B cell (primary cell): ENCODE results near the gene RAD21L1. TPM values are rescaled to one million over a fixed set of nuclear protein-coding genes. Genes with fewer than 3 reads are reported as not detected.
"Not testable (repeated sequence)": the region's sequence is repeated elsewhere in the genome, so short reads cannot be mapped to it uniquely, and the experiment has no call there.

ENCODE experiments used
- ATAC-seq: fragments of 200-7000 bp; cut with Tn5 transposase; one replicate; pipeline ENCODE4 v1.10.0; 2021; ENCODE audit warnings: low read depth, mild to moderate bottlenecking, moderate number of reproducible peaks, moderate library complexity
- CTCF ChIA-PET: fragments of 350-600 bp; sonication (Branson Sonifier 250); formaldehyde crosslinking; loops from one replicate; lab custom pipeline; 2021; ENCODE audit warnings: antibody characterized with exemption, inconsistent platforms; lab: Charles Lee
- POLR2A ChIA-PET: fragments of 350-600 bp; sonication (Branson Sonifier 250); formaldehyde crosslinking; loops from one replicate; lab custom pipeline; 2021; ENCODE audit warnings: antibody characterized with exemption; lab: Charles Lee
- DNase-seq: peaks from one replicate; pipeline ENCODE4 v3.0.0; 2013
- H2AFZ ChIP-seq: 2 replicates; pipeline ENCODE4 v1.6.1; 2012; ENCODE audit warnings: mild to moderate bottlenecking, low read depth, low read length; ENCODE audit not compliant: insufficient read depth, poor library complexity, severe bottlenecking
- H3K27ac ChIP-seq, 2 donors: 1 replicate in 1 of 2; 2 replicates in 1 of 2; pipeline ENCODE4 v1.5.1; 2012 to 2013; ENCODE audit warnings: low read length in 2 of 2, mild to moderate bottlenecking in 2 of 2, moderate library complexity in 1 of 2
- H3K27me3 ChIP-seq, 4 experiments: fragments of 200-600 bp in 1 of 4; sonication (generic) in 1 of 4; replicated peaks in 1 of 4; 1 replicate in 2 of 4; 2 replicates in 2 of 4; pipeline versions ENCODE4 v1.6.1 to v1.7.0; 2013 to 2016; ENCODE audit warnings: low read length in 3 of 4, mild to moderate bottlenecking in 2 of 4, mixed read lengths in 1 of 4, moderate library complexity in 1 of 4; ENCODE audit not compliant: insufficient read depth in 4 of 4, control insufficient read depth in 3 of 4; ENCODE audit errors: control extremely low read depth in 1 of 4
- H3K36me3 ChIP-seq, 2 experiments: replicated peaks in 1 of 2; 1 replicate in 1 of 2; 2 replicates in 1 of 2; pipeline versions ENCODE4 v1.6.1 to v1.7.1; 2013; ENCODE audit warnings: low read length in 1 of 2; ENCODE audit not compliant: insufficient read depth in 2 of 2, control insufficient read depth in 1 of 2; ENCODE audit errors: control extremely low read depth in 1 of 2, extremely low read depth in 1 of 2
- H3K4me1 ChIP-seq, 2 donors: fragments of 200-600 bp in 1 of 2; sonication (generic) in 1 of 2; 1 replicate in 1 of 2; 2 replicates in 1 of 2; pipeline versions ENCODE4 v1.5.1 to v1.6.1; 2013 to 2017; ENCODE audit warnings: low read length in 2 of 2; ENCODE audit not compliant: control insufficient read depth in 2 of 2, insufficient read depth in 2 of 2
- H3K4me2 ChIP-seq: replicated peaks from 2 replicates; pipeline ENCODE3; 2012; ENCODE audit warnings: mild to moderate bottlenecking, low read depth, low read length; ENCODE audit not compliant: poor library complexity, severe bottlenecking
- H3K4me3 ChIP-seq, 5 experiments: fragments of 200-600 bp in 1 of 5; sonication (generic) in 1 of 5; 1 replicate in 3 of 5; 2 replicates in 2 of 5; pipeline versions ENCODE4 v1.5.1 to v1.7.0; 2011 to 2016; ENCODE audit warnings: low read length in 4 of 5, mild to moderate bottlenecking in 4 of 5, low read depth in 2 of 5, control low read depth in 1 of 5, moderate library complexity in 1 of 5; ENCODE audit not compliant: insufficient read depth in 1 of 5; ENCODE audit errors: control extremely low read depth in 1 of 5, extremely low read depth in 1 of 5
- H3K79me2 ChIP-seq: fragments of 200-600 bp; sonication (generic); one replicate; pipeline ENCODE4 v1.6.0; 2016; ENCODE audit warnings: low read length; ENCODE audit not compliant: control insufficient read depth, insufficient read depth
- H3K9ac ChIP-seq: fragments of 200-600 bp; sonication (generic); 2 replicates; pipeline ENCODE4 v1.6.1; 2017; ENCODE audit warnings: mild to moderate bottlenecking, low read length, moderate library complexity
- H3K9me3 ChIP-seq, 3 donors: one replicate each; pipeline versions ENCODE4 v1.6.1 to v1.7.1; 2013; ENCODE audit warnings: low read length in 2 of 3; ENCODE audit not compliant: control insufficient read depth in 2 of 3, insufficient read depth in 1 of 3; ENCODE audit errors: control extremely low read depth in 1 of 3
- H4K20me1 ChIP-seq: 2 replicates; pipeline ENCODE4 v1.6.0; 2012; ENCODE audit warnings: mild to moderate bottlenecking, low read length; ENCODE audit not compliant: insufficient read depth, control insufficient read depth, poor library complexity, severe bottlenecking
- H3K27ac Mint-ChIP-seq: one replicate; pipeline ENCODE4 v1.8.0; 2021; ENCODE audit warnings: mixed read lengths
- H3K27me3 Mint-ChIP-seq: one replicate; pipeline ENCODE4 v1.8.0; 2021; ENCODE audit warnings: mixed read lengths
- H3K4me1 Mint-ChIP-seq: one replicate; pipeline ENCODE4 v1.8.0; 2021; ENCODE audit warnings: mixed read lengths
- H3K4me3 Mint-ChIP-seq: one replicate; pipeline ENCODE4 v1.8.0; 2021; ENCODE audit warnings: mixed read lengths
- H3K9me3 Mint-ChIP-seq: one replicate; pipeline ENCODE4 v1.8.0; 2022; ENCODE audit warnings: mixed read lengths; ENCODE audit not compliant: insufficient read depth
- EZH2 ChIP-seq: IDR thresholded peaks from 2 replicates; pipeline ENCODE4 v1.6.1; 2012; ENCODE audit warnings: borderline replicate concordance, low read depth, mild to moderate bottlenecking, moderate library complexity, low read length; ENCODE audit not compliant: insufficient read depth, poor library complexity, severe bottlenecking
- WGBS: methylation state at CpG from one replicate; pipeline ENCODE4 v1.1.5; 2013; ENCODE audit warnings: missing lambda C conversion rate; ENCODE audit not compliant: insufficient coverage; 5-methylcytosine and 5-hydroxymethylcytosine counted together
- intact Hi-C: fragments of 100-400 bp; cut with micrococcal nuclease; formaldehyde crosslinking; loops from one replicate; pipeline ENCODE4 v1.10.0; 2022
- polyA plus RNA-seq: library from polyadenylated mRNA; depleted of rRNA; stranded (reverse); fragments of >200 nt; gene quantifications from 2 replicates; pipeline ENCODE4 v1.2.3, GENCODE V29; 2012
- total RNA-seq, 2 donors: library from RNA; stranded (reverse); fragments of 120-200 nt in 1 of 2; gene quantifications; 1 replicate in 1 of 2; 2 replicates in 1 of 2; pipeline versions ENCODE4 v1.2.3 to v1.2.4, GENCODE V29; 2013 to 2022
- TF ChIP-seq, protein P1 (sequence below): fragments of 200-600 bp; IDR thresholded peaks from one replicate; pipeline ENCODE4 v1.8.0; 2022; ENCODE audit warnings: antibody characterized with exemption, mild to moderate bottlenecking

The RAD21L1 gene
- total and polyA plus RNA-seq, 2 donors (not counting 1 experiment from before 2014, with no cell fraction given), result not detected

DNA sequence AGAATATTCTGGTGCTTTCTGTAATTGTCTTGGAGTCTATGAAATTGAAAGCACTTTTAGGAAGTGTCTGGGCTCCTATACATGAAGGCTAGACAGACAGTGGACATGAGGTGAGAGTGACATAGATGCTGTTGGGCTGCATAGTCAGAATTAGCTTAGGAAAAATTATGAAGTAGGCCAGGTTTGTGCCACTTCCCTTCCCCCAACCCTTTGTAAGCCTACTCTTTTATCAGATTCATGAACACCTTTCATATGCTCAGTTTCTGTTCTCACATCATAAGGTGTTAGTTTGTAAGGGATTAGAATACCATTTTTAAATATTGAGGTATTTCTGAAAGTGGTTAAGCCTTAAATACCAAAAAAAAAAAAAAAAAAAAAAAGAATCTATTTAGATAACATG, 21.8 kb downstream of the RAD21L1 start:
- Mint-ChIP-seq H3K9me3 (no peaks in the 10 kb centered on the region), H3K27me3 (peaks cover 17% of the 10 kb centered on the region), H3K4me3 (no peak overlapping the region), H3K4me1 (no peaks in the 10 kb centered on the region), H3K27ac (no peak overlapping the region)
- Histone ChIP-seq H3K27ac (no peak overlapping the region), H3K9ac (no peak overlapping the region), H4K20me1 (no peaks in the 10 kb centered on the region), H3K4me3 (no peak overlapping the region), H3K9me3 (no peaks in the 10 kb centered on the region), H3K79me2 (no peaks in the 10 kb centered on the region), H3K4me2 (no peak overlapping the region), H3K36me3 (no peaks in the 10 kb centered on the region), H3K27me3 (peaks cover 0 to 3% (median 1%) of the 10 kb centered on the region in 4 experiments), H3K4me1 (no peaks in the 10 kb centered on the region), H2AFZ (no peak overlapping the region)
- intact Hi-C loops, result no loop called here
- POLR2A ChIA-PET, result no interaction called here
- DNase-seq, result no peak
- no peak for TF ChIP-seq EZH2
- TF ChIP-seq, protein P1, sequence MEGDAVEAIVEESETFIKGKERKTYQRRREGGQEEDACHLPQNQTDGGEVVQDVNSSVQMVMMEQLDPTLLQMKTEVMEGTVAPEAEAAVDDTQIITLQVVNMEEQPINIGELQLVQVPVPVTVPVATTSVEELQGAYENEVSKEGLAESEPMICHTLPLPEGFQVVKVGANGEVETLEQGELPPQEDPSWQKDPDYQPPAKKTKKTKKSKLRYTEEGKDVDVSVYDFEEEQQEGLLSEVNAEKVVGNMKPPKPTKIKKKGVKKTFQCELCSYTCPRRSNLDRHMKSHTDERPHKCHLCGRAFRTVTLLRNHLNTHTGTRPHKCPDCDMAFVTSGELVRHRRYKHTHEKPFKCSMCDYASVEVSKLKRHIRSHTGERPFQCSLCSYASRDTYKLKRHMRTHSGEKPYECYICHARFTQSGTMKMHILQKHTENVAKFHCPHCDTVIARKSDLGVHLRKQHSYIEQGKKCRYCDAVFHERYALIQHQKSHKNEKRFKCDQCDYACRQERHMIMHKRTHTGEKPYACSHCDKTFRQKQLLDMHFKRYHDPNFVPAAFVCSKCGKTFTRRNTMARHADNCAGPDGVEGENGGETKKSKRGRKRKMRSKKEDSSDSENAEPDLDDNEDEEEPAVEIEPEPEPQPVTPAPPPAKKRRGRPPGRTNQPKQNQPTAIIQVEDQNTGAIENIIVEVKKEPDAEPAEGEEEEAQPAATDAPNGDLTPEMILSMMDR, result no peak
- no peak for ATAC-seq
- CTCF ChIA-PET, result no interaction called here

DNA sequence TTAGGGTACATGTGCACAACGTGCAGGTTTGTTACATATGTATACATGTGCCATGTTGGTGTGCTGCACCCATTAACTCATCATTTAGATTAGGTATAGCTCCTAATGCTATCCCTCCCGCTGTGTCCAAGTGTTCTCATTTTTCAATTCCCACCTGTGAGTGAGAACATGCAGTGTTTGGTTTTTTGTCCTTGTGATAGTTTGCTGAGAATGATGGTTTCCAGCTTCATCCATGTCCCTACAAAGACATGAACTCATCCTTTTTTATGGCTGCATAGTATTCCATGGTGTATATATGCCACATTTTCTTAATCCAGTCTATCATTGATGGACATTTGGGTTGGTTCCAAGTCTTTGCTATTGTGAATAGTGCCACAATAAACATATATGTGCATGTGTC, 24.4 kb downstream of the RAD21L1 start:
- H3K27ac Mint-ChIP-seq, result not testable (repeated sequence)

More for the DNA sequence above, 24.4 kb downstream of the RAD21L1 start:
- H3K9ac ChIP-seq, H3K36me3 ChIP-seq, H4K20me1 ChIP-seq, H3K9me3 Mint-ChIP-seq, H3K4me2 ChIP-seq, H3K79me2 ChIP-seq, intact Hi-C loops, H3K4me1 Mint-ChIP-seq, H3K4me1 ChIP-seq, DNase-seq, H2AFZ ChIP-seq, CTCF ChIA-PET, H3K4me3 Mint-ChIP-seq, H3K27ac ChIP-seq, ATAC-seq, H3K4me3 ChIP-seq, H3K9me3 ChIP-seq, POLR2A ChIA-PET: not testable (repeated sequence)
- H3K27me3 ChIP-seq, result peaks cover 0 to 15% (median 3%) of the 10 kb centered on the region in 4 experiments
- peaks cover 27% of the 10 kb centered on the region for H3K27me3 Mint-ChIP-seq
- WGBS, result no CpG with 5 or more reads among the region's 2 CpGs
